HUES48 (cell line): ENCODE results near the gene ZSCAN20.

ENCODE experiments used
- H3K27ac ChIP-seq: one replicate; pipeline ENCODE4 v1.7.0; 2013; ENCODE audit warnings: low read depth, low read length, inconsistent platforms
- H3K27me3 ChIP-seq: 2 replicates; pipeline ENCODE4 v1.6.1; 2013; ENCODE audit warnings: mild to moderate bottlenecking, low read length; ENCODE audit not compliant: control insufficient read depth, insufficient read depth
- H3K36me3 ChIP-seq: 2 replicates; pipeline ENCODE4 v1.6.1; 2013; ENCODE audit warnings: low read length; ENCODE audit not compliant: control insufficient read depth, insufficient read depth
- H3K4me1 ChIP-seq: 2 replicates; pipeline ENCODE4 v1.6.1; 2013; ENCODE audit warnings: mild to moderate bottlenecking, low read length; ENCODE audit not compliant: control insufficient read depth, insufficient read depth
- H3K4me3 ChIP-seq: 2 replicates; pipeline ENCODE4 v1.5.1; 2013; ENCODE audit warnings: mild to moderate bottlenecking, low read depth, low read length
- H3K9ac ChIP-seq: 2 replicates; pipeline ENCODE4 v1.6.1; 2013; ENCODE audit warnings: mild to moderate bottlenecking, low read depth, low read length, moderate library complexity
- H3K9me3 ChIP-seq: 2 replicates; pipeline ENCODE4 v1.6.1; 2013; ENCODE audit warnings: low read length; ENCODE audit not compliant: control insufficient read depth, insufficient read depth

ZSCAN20 gene

DNA sequence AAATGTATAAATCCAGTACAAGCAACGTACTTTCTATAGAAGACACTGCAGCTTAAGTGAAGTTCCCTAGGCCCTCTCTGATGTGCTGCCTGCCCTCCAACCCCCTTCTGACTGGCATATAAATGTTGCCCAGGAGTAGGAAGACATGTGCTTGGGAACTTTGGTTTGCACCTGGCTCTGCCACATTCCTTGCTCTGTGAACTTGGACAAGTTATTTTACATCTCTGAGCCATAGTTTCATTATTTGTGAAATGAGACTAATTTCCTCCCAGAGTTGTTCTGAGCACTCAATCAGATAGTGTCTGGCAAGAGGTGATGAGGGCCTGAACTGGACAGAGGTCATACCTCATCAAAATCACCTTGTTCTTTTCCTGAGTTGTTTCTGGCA is 38.1 kb upstream of the ZSCAN20 start:
- peaks cover 8% of the 10 kb centered on the region for H3K4me1 ChIP-seq
- H3K36me3 ChIP-seq = no peaks in the 10 kb centered on the region
- H3K27ac ChIP-seq = peak overlapping the region; percentile 39
- no peak overlapping the region for H3K9ac ChIP-seq
- H3K27me3 ChIP-seq = peaks cover 20% of the 10 kb centered on the region
- no peak overlapping the region for H3K4me3 ChIP-seq
- H3K9me3 ChIP-seq = no peaks in the 10 kb centered on the region

DNA sequence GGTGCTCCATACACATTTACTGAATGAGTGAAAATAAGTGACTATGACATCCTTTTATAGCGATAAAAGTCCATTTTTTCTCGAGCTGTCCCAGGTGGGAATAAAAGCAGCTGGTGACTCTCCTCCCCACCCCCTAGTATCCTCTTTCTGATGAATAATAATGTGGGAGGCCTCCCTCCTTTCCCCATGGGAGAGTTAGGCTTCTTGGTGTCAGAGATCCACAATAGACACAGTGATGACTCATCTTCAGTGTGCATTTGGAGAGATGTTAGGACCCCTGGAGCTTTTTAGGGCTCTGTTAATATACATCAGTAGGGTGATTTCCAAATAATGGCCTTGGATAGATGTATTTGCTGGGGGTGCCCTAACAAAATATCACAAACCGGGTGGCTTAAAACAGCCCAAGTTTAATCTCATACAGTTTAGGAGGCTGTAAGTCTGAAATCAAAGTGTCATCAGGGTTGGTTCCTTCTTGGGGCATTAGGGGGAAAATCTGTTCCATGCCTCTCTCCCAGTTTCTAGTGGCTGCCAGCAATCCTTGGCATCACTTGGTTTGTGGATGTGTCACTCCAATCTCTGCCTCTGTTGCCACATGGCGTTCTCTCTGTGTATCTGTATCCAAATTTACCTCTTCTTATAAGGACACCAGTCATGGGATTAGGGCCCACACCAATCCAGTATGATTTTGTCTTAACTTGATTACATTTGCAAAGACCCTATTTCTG is 37.2 kb upstream of the ZSCAN20 start:
- Histone ChIP-seq H3K27me3 (peaks cover 11% of the 10 kb centered on the region), H3K9me3 (no peaks in the 10 kb centered on the region), H3K27ac (no peak overlapping the region), H3K4me1 (peaks cover 5% of the 10 kb centered on the region), H3K9ac (no peak overlapping the region), H3K36me3 (no peaks in the 10 kb centered on the region), H3K4me3 (no peak overlapping the region)

GRCh38 chr1:33436557-33437285 is 35.7 kb upstream of the ZSCAN20 start:
- H3K4me1 ChIP-seq = peaks cover 5% of the 10 kb centered on the region
- no peaks in the 10 kb centered on the region for H3K9me3 ChIP-seq
- no peak overlapping the region for H3K9ac ChIP-seq
- peaks cover 4% of the 10 kb centered on the region for H3K27me3 ChIP-seq
- H3K27ac ChIP-seq = no peak overlapping the region
- H3K4me3 ChIP-seq = no peak overlapping the region
- no peaks in the 10 kb centered on the region for H3K36me3 ChIP-seq

GRCh38 chr1:33438364-33439160 is 33.9 kb upstream of the ZSCAN20 start:
- Histone ChIP-seq H3K27ac (no peak overlapping the region), H3K4me1 (peaks cover 5% of the 10 kb centered on the region), H3K36me3 (no peaks in the 10 kb centered on the region)

GRCh38 chr1:33439662-33440061 is 32.8 kb upstream of the ZSCAN20 start:
- H3K4me1 ChIP-seq = peaks cover 5% of the 10 kb centered on the region
- H3K4me3 ChIP-seq = no peak overlapping the region
- H3K36me3 ChIP-seq = no peaks in the 10 kb centered on the region
- H3K9ac ChIP-seq = no peak overlapping the region
- H3K27me3 ChIP-seq = no peaks in the 10 kb centered on the region; the same call in 1 of the 2 replicates
- H3K9me3 ChIP-seq = no peaks in the 10 kb centered on the region
- H3K27ac ChIP-seq = no peak overlapping the region

More at GRCh38 chr1:33438364-33439160, 33.9 kb upstream of the ZSCAN20 start:
- Histone ChIP-seq H3K9me3 (no peaks in the 10 kb centered on the region), H3K4me3 (no peak overlapping the region), H3K27me3 (no peaks in the 10 kb centered on the region; the same call in 1 of the 2 replicates), H3K9ac (no peak overlapping the region)

GRCh38 chr1:33441088-33441745 is 31.2 kb upstream of the ZSCAN20 start:
- Histone ChIP-seq H3K27ac (no peak overlapping the region), H3K27me3 (no peaks in the 10 kb centered on the region; the same call in 1 of the 2 replicates), H3K9me3 (no peaks in the 10 kb centered on the region), H3K9ac (no peak overlapping the region), H3K4me3 (no peak overlapping the region), H3K4me1 (peaks cover 5% of the 10 kb centered on the region; the same call in 1 of the 2 replicates), H3K36me3 (no peaks in the 10 kb centered on the region)

- H3K36me3 ChIP-seq = no peaks in the 10 kb centered on the region
- H3K27ac ChIP-seq = no peak overlapping the region
- peaks cover 5% of the 10 kb centered on the region; the same call in 1 of the 2 replicates for H3K4me1 ChIP-seq
- H3K4me3 ChIP-seq = no peak overlapping the region
- no peaks in the 10 kb centered on the region for H3K9me3 ChIP-seq
- H3K27me3 ChIP-seq = no peaks in the 10 kb centered on the region; the same call in 1 of the 2 replicates
- no peak overlapping the region for H3K9ac ChIP-seq
Measured at GRCh38 chr1:33442141-33442540, 30.3 kb upstream of the ZSCAN20 start.

- Histone ChIP-seq H3K9me3 (no peaks in the 10 kb centered on the region), H3K27ac (no peak overlapping the region), H3K4me3 (no peak overlapping the region), H3K4me1 (peaks cover 5% of the 10 kb centered on the region; the same call in 1 of the 2 replicates), H3K27me3 (no peaks in the 10 kb centered on the region; the same call in 1 of the 2 replicates), H3K9ac (no peak overlapping the region), H3K36me3 (no peaks in the 10 kb centered on the region)
Measured at GRCh38 chr1:33443080-33443704, 29.3 kb upstream of the ZSCAN20 start.

- Histone ChIP-seq H3K36me3 (no peaks in the 10 kb centered on the region), H3K4me3 (no peak overlapping the region), H3K9ac (no peak overlapping the region), H3K9me3 (no peaks in the 10 kb centered on the region), H3K4me1 (peaks cover 5% of the 10 kb centered on the region; the same call in 1 of the 2 replicates), H3K27me3 (no peaks in the 10 kb centered on the region), H3K27ac (no peak overlapping the region)
Measured at GRCh38 chr1:33443705-33444180, 28.7 kb upstream of the ZSCAN20 start.

DNA sequence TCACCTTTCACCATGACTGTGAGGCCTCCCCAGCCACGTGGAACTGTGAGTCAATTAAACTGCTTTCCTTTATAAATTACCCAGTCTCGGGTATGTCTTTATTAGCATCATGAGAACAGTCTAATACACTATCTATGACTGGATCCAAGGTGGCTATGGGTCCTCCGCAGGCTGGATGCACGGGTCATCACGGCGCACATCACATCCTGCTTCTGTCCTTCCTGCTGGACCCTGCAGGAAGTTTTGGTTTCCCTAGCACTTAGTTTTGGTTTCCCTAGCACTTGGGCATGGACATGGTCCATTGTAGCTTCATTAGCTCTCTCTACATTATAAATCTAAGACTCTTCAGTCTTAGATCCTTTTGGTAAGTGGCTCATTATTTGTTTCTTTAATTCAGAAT is 27.3 kb upstream of the ZSCAN20 start:
- H3K4me3 ChIP-seq = no peak overlapping the region
- no peaks in the 10 kb centered on the region for H3K9me3 ChIP-seq
- no peaks in the 10 kb centered on the region for H3K36me3 ChIP-seq
- H3K4me1 ChIP-seq = no peaks in the 10 kb centered on the region
- H3K27me3 ChIP-seq = no peaks in the 10 kb centered on the region
- no peak overlapping the region for H3K9ac ChIP-seq
- no peak overlapping the region for H3K27ac ChIP-seq
